Measurements from ENCODE around the gene TMEM82. TPM values are rescaled to one million over a fixed set of nuclear protein-coding genes. Genes with fewer than 3 reads are reported as not detected.

TMEM82 gene
- total RNA-seq, 1 donor from 2014 or later, result 1.4 TPM

DNA sequence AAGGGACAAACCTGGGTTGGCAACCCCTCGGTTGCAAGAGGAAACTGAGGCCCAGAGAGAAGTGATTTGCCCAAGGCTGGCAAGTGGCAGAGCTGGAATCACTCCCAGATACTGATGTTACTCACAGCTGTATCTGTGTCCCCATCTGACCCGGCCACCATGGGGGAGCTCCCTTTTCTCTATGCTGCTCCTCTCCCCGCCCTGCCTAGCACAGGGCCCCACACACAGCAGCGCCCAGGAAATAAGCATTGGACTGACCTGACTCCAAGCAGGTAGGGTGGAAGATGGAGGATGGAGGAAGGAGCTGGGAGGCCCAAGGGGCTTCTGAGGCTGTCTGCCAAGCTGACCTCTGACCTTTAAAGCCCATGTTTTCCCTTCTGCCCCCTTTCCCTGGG lies 13.3 kb downstream of the TMEM82 start:
- no peaks in the 10 kb centered on the region for H3K36me3 Mint-ChIP-seq (ENCODE audit: insufficient read depth)
- H3K27me3 Mint-ChIP-seq, result peaks cover 2% of the 10 kb centered on the region
- TF ChIP-seq, protein P1, sequence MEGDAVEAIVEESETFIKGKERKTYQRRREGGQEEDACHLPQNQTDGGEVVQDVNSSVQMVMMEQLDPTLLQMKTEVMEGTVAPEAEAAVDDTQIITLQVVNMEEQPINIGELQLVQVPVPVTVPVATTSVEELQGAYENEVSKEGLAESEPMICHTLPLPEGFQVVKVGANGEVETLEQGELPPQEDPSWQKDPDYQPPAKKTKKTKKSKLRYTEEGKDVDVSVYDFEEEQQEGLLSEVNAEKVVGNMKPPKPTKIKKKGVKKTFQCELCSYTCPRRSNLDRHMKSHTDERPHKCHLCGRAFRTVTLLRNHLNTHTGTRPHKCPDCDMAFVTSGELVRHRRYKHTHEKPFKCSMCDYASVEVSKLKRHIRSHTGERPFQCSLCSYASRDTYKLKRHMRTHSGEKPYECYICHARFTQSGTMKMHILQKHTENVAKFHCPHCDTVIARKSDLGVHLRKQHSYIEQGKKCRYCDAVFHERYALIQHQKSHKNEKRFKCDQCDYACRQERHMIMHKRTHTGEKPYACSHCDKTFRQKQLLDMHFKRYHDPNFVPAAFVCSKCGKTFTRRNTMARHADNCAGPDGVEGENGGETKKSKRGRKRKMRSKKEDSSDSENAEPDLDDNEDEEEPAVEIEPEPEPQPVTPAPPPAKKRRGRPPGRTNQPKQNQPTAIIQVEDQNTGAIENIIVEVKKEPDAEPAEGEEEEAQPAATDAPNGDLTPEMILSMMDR (IDR thresholded peaks at IDR 0.05; ENCODE audit: unreplicated experiment), result no peak
- no peak overlapping the region for H3K27ac Mint-ChIP-seq
- no peaks in the 10 kb centered on the region for H3K9me3 Mint-ChIP-seq (ENCODE audit: low read depth)
- no peak for DNase-seq (ENCODE audit: low spot score, unreplicated experiment)
- H3K4me1 Mint-ChIP-seq (ENCODE audit: low read depth), result peaks cover 14% of the 10 kb centered on the region
- no peak overlapping the region for H3K4me3 Mint-ChIP-seq (ENCODE audit: low read depth)

DNA sequence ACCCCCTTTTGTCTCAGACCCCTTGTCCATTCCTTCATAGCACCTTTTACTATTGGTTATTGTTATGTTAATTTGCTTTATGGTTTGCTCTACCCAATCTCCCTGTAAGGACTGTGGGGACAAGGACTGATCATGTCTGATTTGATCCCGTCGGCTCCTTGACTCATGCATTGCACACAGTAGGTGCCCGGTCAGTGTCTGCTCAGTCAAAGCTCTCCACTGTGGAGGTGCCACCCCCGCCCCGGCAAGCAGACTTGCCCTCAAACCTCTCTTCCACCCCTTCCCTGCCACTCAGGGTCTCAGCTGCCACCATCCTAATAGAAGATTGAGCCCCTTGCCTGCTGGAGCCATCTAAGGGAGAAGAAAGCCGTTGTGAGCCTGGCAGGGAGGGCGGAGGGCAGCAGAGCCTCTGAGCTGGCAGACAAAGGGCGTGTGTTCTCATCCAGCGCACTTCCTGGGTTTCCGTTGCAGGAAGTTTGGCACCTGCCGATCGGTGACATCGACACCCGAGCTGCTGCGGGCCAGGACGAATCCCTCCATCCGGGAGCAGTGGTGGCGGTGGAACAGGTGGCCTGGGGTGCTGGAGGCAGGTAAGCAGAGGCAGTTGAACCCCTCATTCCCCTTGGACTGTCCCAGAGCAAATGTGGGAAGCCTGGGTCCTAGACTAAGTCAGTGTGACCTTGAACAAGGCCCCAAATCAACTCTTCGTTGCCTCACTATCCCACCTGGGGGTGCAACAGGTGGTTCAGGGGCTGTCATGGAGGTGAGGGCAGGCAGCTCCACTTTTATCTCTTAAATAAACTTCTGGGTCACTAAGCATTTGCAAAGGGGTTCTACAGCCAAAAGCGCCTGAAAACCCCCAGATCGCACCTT lies 14.1 kb downstream of the TMEM82 start:
- TF ChIP-seq, protein P1 (IDR thresholded peaks at IDR 0.05; ENCODE audit: unreplicated experiment), result no peak
- Mint-ChIP-seq H3K4me3 (ENCODE audit: low read depth) (no peak overlapping the region), H3K27ac (no peak overlapping the region), H3K9me3 (ENCODE audit: low read depth) (no peaks in the 10 kb centered on the region), H3K36me3 (ENCODE audit: insufficient read depth) (no peaks in the 10 kb centered on the region), H3K4me1 (ENCODE audit: low read depth) (peaks cover 21% of the 10 kb centered on the region), H3K27me3 (peaks cover 2% of the 10 kb centered on the region)
- DNase-seq (ENCODE audit: low spot score, unreplicated experiment), result no peak

DNA sequence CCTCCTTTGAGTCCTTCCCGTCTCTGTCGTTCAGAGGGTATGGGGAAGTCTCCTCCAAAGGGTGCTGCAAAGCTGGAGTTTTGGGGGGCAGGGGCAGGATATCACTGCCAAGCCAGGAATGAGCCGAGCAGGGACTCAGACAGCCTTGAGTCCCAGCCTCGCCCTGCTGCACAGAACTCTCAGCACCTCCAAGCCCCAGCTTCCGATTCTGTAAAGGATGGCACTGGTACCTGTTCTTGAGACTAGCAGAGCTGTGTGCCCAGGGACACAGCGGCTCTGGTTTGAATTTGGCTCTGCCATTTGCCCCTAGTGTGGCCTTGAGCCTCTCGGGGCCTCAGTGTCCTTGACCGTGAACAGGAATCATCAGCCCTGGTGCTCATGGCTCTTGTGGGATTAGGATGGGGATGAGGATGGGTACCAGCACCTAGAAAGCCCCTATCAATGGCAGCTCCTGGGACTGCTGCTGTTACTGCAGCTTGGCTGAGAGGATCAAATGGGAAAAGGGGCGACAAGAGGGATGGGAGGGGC lies 14.8 kb downstream of the TMEM82 start:
- no peak for DNase-seq (ENCODE audit: low spot score, unreplicated experiment)
- no peaks in the 10 kb centered on the region for H3K36me3 Mint-ChIP-seq (ENCODE audit: insufficient read depth)
- no peaks in the 10 kb centered on the region for H3K27me3 Mint-ChIP-seq
- H3K4me3 Mint-ChIP-seq (ENCODE audit: low read depth), result peak overlapping the region; percentile 83
- H3K4me1 Mint-ChIP-seq (ENCODE audit: low read depth), result peaks cover 23% of the 10 kb centered on the region
- no peaks in the 10 kb centered on the region for H3K9me3 Mint-ChIP-seq (ENCODE audit: low read depth)
- TF ChIP-seq, protein P1 (IDR thresholded peaks at IDR 0.05; ENCODE audit: unreplicated experiment), result no peak
- no peak overlapping the region for H3K27ac Mint-ChIP-seq

DNA sequence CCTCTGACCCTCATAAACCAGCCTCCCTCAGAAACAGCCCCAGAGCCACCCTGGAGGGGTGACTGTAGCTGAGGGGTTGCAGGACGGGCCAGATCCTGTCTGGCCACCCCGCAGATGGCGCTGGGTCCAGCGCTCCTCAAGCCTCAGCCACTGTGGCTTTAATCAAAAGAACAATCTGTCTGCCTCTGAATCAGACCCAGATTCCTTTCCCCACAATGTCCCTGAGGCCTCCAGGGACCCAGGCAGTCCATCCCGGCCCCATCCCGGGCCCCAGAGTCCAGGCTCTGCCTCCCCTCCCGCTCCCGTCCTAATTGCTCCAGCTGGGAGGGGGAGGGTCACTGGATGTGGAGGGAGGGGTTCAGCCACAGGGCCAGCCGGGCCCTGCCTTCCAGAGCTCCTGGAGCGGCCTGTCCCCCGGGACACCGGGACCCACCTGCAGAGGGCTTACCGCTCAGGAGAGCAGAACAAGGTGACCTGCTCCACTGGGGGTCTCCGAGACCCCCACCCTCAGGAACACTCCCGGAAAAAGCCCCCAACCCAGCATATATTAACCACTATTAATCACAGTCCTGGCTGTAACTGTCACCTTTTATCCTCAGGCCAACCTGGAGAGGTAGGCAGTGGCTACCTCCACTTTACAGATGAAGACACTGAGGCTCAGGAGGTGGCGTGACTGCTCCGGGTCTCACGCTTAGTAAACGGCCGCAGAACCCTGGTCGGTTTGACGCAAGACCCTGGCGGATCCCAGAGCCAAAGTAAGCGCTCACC lies 15.5 kb downstream of the TMEM82 start:
- Mint-ChIP-seq H3K4me1 (ENCODE audit: low read depth) (peaks cover 27% of the 10 kb centered on the region), H3K36me3 (ENCODE audit: insufficient read depth) (peaks cover 4% of the 10 kb centered on the region), H3K27me3 (no peaks in the 10 kb centered on the region), H3K4me3 (ENCODE audit: low read depth) (peak overlapping the region; percentile 83), H3K27ac (peak overlapping the region; percentile 97), H3K9me3 (ENCODE audit: low read depth) (no peaks in the 10 kb centered on the region)
- no peak for DNase-seq (ENCODE audit: low spot score, unreplicated experiment)
- TF ChIP-seq, protein P1 (IDR thresholded peaks at IDR 0.05; ENCODE audit: unreplicated experiment), result peak; percentile 35

DNA sequence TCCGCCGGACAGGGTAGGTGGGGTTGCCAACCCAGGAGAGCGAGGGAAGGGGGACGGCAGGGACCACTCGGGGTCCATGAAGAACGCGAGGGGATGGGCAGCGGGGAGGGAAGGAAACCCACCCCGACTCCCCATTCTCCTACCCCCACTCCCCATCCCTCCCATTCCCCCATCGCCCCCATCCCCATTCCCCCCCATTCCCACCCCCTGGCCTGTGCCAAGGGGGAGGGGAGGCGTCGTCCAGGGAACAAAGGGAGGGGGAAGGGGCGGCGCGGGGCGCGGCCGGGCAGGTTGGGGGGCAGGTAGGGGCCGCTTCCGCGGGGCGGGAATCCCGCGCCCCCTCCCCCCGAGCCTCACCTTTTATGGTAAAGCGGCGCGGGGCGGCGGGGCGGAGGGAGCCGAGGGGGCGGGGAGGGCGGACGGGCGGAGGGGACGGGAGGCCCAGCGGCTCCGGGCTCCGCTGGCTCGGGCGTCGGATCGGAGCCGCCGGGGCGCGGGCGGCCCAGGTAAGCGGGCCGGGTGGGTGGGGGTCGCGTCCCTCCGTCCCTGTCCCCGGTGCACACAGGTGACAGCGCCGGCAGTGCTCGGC lies 16.1 kb downstream of the TMEM82 start, which contains the start of gene FBLIM1:
Gene FBLIM1, plus strand, starts transcription at position 453 of the 589 bp plus-strand sequence. CDS start 6,189 bp downstream, outside the sequence.
- H3K27ac Mint-ChIP-seq, result peak within 1 kb of the TSS; percentile 97
- peak; percentile 60 for DNase-seq (ENCODE audit: low spot score, unreplicated experiment)
- peak within 1 kb of the TSS; percentile 91 for H3K4me3 Mint-ChIP-seq (ENCODE audit: low read depth)
- H3K4me1 Mint-ChIP-seq (ENCODE audit: low read depth), result peaks cover 27% of the 10 kb centered on the region
- no peaks in the 10 kb centered on the region for H3K27me3 Mint-ChIP-seq
- H3K36me3 Mint-ChIP-seq (ENCODE audit: insufficient read depth), result peaks cover 4% of the 10 kb centered on the region
- H3K9me3 Mint-ChIP-seq (ENCODE audit: low read depth), result no peaks in the 10 kb centered on the region
- TF ChIP-seq, protein P1 (IDR thresholded peaks at IDR 0.05; ENCODE audit: unreplicated experiment), result no peak

Data from progenitor cell of endocrine pancreas (in vitro differentiated cells).